ENCODE data around the gene SERPINA9.
A peak's percentile ranks its signal among the peaks of the same experiment; 100 is the strongest.

Gene SERPINA9

GRCh38 chr14:94461526-94462218 lies 14.3 kb downstream of the SERPINA9 start:
- no peak for DNase-seq

DNA sequence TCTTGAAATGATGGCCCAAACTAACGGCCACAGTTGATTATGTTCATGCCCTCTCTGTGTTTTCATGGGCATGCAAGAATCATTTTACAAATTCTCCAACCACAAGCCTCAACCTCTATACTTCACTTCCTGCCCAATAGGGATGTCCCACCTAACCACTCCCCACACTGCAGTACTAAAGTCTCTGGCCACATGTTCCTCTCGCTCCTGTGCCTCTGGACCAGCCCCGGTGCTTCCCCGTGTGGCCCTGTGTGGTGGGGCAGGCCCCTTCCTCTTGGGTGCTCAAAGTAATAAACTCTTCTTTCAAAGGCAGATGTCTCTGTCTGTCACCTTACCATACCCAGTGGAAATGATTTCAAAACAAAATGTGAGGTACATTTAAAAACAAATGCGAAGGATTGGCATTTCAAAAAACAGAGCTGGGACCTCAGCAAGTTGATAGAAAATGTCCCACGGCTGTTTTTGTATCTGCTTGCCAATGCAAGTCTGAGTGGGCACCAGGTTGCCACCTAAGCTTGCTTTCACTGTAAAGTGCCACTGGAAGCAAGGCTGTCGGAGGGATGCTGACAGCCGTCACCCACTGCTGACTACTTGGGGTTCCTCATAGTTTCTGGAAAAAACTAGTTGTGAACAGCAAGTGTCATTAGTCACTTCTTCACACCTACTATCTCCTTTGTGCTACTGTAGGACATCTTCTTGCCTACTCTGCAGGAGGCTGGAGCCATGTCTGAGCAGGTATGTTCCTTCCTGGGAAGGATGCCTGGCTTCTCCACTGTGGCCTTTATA lies 15.2 kb downstream of the SERPINA9 start:
- DNase-seq: no peak

DNA sequence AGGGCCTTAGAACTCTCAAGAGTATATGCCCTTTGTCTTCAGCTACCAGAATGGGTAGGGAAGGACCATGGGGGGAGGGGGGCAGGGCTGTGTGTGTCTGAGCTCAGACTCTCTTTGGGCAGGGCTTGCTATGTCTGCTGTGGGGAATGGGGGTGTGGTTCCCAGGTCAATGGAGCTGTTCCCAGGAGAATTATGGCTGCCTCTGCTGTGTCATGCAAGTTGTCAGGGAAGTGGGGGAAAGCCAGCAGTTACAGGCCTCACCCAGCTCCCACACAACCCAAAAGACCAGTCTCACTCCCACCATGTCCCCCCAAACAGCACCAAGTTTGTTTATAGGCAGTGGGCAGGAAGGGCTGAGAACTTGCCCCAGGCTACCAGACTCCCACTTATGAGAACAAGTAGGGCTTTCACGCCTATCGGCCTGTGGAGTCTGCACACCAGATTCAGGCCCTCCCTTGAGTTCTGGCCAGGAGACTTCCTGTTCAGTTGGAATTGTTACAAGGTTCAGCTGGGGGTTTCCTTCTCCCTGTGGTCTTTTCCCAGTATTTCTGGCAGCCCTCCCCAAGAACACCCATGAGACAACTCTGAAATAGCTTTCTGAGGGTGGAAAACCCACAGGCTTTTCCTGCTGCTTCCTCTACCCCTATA lies 17.3 kb downstream of the SERPINA9 start:
- DNase-seq: no peak

DNA sequence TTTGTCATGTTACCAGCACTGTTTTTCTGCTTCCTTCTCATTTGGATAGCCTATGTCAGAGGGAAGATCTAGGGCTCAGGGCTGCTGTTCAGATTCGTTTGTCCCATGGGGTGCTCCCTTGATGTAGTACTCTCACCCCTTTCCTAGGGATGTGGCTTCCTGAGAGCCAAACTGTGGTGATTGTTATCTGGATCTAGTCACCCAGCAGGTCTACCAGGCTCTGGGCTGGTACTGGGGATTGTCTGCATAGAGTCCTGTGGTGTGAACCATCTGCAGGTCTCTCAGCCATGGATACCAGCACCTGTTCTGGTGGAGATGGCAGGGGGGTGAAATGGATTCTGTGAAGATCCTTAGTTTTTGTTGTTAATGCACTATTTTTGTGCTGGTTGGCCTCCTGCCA lies 17.9 kb downstream of the SERPINA9 start:
- DNase-seq: no peak

GRCh38 chr14:94455928-94456327 lies 20.1 kb downstream of the SERPINA9 start:
- DNase-seq: no peak

DNA sequence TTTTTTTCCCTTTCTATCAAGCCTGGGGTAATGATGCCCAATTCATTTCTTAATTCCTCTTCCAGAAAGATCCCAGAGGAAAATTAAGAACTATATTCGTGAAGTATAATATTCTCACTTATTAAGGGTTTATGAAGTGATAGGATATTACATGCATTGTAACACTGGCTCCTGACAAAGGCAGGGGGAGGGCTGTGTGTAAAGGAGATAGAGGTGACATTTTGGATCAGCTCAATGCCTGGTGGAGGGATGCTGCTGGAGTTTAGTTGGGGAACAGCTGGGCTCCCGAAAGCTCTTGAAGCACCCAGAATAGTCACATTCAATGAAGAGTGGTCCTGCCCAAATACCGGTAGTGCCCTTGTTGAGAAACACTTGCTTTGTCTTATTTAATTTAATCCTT lies 24.2 kb downstream of the SERPINA9 start:
- no peak for DNase-seq

DNA sequence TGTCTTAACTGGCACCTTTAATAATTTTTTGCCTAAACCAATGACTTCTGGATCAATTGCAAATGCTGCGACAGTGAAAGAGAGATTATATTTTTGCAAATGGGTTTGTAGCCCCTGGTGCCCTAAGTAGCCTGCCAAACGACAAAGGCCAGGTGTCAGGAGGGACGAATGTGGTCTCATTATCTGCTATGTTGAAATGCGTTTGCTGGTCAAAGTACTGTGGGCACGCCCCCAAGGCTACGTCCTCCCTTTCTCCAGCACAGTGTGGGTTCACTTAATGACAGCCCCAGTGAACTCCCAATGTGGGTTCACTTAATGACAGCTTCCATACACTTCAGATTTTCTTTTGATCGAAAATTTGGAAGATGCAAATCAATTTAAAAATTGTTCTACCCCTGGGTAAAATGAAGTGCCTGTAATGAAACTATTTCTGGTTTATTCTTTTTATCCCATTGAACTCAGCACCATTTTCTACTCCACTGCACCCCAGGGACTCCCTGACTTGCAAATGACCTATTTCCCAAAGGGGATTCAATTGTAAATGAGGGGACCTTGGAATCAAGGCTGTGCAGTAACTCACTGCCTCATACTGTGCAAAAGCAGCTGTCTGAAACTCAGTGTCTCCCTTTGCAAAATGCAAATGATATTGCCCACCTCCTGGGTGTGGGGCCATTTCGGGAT lies 24.8 kb downstream of the SERPINA9 start:
- no peak for DNase-seq

- no peak for DNase-seq
Observed at GRCh38 chr14:94450722-94451090, 25.3 kb downstream of the SERPINA9 start.

DNA sequence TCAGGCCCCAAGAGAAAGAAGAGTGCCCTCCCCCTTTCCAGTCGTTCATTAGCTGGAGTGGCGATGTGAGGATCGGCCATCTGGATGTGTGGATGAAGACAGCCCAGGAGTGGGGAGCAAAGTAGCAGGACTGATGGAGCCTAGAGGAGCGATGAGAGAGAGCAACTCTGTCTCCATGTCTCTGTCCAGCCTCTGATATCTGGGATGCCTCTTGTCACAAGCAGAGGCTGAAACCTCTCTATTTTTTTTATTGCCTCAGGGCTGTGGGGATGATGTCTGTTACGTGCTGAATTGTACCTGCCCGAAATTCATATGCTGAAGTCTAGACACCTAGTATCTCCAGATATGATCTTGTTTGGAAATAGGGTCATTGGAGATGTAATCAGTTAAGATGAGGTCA lies 26.1 kb downstream of the SERPINA9 start:
- DNase-seq: no peak

GRCh38 chr14:94448071-94448808 lies 27.8 kb downstream of the SERPINA9 start:
- no peak for DNase-seq

- DNase-seq: no peak
Observed at GRCh38 chr14:94447206-94447605, 28.8 kb downstream of the SERPINA9 start.

DNA sequence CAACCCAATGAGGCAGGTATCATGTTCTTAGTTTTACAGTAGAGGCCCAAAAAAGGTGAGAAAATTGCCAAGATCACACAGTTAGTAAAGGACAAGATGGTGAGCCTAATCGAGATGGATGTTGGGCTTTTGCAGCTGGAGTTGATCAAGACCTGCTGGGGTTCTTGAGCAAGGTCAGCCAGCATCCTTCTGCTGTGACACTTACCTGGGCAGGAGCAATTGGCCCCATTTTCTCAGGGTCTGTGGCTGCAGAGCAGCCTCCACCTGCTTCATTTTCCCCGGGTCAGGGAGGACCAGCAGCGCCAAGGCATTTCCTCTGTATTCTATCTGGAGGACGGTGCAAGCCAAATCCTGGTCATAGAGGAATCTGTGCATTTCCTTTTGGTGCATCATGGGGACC lies 29.9 kb downstream of the SERPINA9 start:
- no peak for DNase-seq

DNA sequence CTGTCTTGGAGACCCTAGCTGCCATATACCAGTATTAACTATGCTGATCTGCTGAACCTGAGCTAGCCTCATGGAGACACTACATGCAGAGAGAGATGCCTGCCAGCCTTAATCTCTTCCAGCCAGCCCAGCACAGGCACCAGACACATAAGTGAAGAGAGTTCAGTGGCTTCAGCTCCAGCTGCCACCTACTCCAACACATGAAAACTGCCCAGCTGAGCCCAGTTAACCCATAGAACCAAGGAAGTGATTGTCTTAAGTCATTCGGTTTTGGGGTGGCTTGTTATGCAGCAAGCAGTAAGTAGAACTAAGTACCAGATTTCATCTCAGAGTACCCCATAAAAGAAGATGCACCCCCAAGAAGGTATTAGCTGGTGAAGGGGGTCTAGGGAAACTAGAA lies 31.0 kb downstream of the SERPINA9 start:
- DNase-seq: no peak

GRCh38 chr14:94441531-94442205 lies 34.3 kb downstream of the SERPINA9 start:
- no peak for DNase-seq

DNA sequence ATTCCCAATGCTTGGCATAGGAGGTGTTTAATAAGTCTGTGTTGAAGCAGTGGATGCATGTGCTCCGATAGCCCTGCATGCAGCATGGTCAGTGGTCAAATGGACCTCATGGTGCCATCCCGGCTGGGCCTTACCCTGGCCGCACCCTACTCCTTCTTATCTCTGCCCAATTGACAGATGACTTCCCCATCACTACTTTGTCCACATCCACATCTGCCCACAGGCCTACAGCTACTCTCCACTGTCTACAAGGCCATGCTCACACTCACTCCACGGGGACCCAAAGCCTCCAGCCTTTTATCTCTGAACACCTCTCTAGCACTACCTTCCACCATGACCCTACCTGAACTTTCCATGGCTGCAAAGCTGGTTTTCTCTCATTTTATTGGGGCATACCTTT lies 34.9 kb downstream of the SERPINA9 start:
- DNase-seq: no peak

- no peak for DNase-seq
Observed at GRCh38 chr14:94439453-94440057, 36.4 kb downstream of the SERPINA9 start.

DNA sequence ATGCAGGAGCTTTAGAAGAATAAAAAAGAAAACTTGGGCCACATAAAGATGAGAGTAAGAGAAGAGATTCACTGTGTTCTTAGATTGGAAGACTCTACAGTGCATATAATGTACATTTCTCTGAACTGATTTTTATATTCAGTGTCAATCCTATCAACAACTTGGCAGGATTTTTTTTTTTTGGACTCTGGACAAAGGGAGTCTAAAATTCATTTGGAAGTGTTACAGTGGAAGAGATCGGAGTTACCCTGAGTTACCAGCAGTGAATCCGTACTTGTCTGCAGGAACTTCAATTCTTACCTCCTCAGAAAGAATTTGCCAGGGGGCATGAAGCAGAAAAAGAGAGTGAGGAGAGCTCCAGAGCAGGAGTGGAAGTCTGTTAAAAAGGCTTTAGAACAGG lies 47.4 kb downstream of the SERPINA9 start:
- no peak for DNase-seq

- DNase-seq: no peak
Observed at GRCh38 chr14:94427016-94427613, 48.9 kb downstream of the SERPINA9 start.

DNA sequence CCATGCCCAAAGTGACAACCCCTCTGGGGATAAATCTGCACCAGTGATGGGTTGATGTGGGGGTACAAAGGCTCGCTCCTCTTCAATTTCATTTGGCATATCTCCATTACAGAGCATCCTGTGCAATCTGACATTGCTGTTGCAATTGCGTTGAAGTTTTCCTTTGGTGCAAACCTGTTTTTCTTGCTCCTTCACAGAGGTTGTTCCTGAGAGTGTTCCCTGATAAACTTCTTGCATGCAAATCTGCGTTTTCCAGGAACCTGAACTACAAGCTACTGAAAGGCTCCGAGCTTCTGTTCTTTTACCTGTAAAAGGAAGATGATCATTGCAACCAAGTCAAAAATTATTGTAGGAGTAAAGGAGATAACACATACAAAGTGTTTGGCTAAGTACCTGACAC lies 49.5 kb downstream of the SERPINA9 start:
- no peak for DNase-seq

GRCh38 chr14:94424371-94424770 lies 51.6 kb downstream of the SERPINA9 start:
- DNase-seq: no peak

DNA sequence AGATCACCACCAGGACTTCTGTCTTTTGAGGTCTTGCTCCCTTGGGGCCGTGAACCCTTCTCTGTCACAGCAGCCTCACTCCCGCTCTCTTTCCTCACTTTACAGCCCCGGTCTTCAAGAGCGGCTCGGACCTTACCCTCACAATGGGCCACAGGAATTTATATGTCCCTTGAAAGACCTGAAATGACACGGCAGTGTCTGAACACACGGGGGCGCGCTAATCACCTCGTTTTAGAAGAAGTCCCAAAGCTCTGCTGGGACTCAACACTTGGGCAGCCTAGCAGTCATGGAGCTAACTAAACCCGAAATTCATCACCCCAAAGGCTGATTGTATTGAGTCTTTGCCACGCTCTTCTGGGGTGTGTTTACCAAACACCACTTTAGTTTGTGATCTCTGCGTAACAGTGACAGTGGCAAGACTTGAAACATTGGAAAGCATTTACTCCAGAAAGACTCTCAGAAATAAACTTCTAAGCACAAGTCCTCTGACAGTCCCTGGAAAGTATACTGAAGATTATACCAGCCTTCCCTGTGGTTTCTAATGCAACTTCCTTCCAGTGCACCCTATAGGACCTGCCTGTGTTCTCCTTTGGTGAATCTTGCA lies 52.4 kb downstream of the SERPINA9 start:
- DNase-seq: peak; percentile 18

Measured in CD4-positive, alpha-beta T cell treated with Interleukin-12 subunit alpha and Interleukin-12 subunit beta, for 1 hour (primary cell).